ENCODE results near the gene DLX6.

Gene DLX6

DNA sequence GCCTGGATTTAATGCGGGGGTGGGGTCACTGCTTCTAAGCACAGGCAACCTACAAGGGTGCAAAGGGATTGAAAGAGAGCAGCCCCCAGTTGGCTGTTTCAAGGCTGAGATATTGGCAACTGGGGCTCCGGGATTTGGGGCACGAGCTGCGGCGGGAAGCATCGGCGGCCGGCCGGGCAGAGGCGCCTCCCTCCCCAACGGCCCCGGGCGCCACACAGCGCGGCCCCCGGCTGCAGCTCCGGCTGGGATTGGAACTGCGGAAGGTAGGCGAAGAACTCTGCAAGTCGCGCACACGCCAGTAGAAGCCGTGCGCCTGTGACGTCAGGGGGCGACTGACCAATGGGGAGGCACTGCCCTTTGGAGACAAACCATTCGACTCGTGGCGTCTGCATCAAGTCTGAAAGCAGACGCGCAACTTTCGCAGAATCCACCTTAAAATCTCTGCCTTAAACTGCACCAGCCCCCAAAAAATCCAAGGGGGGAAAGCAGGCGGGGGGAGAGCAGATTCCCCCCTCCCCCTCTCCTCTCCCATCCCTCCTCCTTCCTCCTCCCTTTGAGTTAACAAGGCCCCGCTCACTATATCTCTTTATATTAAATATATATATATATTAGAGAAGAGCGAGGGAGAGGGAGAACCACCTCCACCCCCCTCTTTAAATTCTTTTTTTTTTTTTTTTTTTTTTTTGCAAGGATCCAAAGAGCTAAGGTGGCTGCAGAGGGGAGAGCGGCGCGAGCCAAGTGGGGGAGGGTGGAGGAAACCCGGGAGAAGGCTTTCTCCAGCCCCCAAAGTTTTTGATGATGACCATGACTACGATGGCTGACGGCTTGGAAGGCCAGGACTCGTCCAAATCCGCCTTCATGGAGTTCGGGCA, at the start of gene DLX6:
Gene DLX6 (plus strand): TSS at position 371 of the 872 bp plus-strand sequence. CDS start 425 bp downstream, at position 796.
- no peak for DNase-seq (ENCODE audit: extremely low read depth in 1 of 2, low read depth in 1 of 2)

DNA sequence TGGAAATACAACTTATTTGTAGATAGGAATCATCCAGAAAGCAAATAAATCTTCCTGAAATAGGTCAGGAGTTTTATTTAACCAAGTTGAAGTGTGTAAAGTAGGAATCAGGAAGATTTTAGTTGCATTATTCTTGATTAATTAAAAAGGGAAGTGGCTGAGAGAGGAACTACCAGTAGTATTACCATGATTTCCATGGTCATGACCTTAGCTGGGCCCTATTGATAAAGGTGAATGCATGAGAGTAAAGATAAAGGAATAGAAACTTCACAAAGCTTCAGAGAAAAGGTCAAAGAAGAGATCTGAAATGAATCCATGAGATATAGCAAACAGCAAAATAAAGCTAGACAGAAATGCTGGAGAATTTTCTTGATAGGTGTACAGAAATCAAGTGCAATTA, 46.2 kb upstream of the DLX6 start:
- DNase-seq (ENCODE audit: extremely low read depth in 1 of 2, low read depth in 1 of 2), result no peak

DNA sequence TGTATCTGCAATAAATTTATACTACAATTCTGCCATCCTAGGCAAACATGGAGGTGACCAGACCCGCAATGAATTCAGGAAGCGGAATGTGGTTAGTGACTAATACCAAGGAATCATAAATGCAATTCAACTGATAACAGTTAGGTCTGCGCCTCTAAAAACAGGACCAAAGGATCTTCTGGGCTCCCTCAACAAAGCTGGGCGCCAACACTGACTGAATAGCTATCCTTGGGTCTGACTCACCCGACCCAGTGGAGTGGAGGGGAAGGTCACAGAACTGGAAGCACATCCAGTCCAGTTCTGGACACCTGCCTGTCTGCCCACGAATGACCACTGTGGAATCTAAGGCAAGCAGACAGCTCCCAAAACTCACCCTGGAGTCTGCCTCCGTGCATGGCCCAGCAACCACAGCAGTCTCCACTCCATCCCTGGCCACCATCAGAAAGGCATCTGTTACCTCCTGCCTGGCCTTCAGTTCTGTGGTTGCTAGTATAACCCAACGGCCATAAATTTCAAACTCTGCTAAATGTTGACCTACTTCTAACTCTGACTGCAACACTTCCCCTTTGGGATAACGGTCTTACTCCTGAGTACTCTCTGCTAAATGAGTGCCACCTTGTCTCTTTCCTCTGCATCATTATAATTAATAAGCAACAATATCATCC, 43.0 kb upstream of the DLX6 start:
- DNase-seq (ENCODE audit: extremely low read depth in 1 of 2, low read depth in 1 of 2), result no peak

DNA sequence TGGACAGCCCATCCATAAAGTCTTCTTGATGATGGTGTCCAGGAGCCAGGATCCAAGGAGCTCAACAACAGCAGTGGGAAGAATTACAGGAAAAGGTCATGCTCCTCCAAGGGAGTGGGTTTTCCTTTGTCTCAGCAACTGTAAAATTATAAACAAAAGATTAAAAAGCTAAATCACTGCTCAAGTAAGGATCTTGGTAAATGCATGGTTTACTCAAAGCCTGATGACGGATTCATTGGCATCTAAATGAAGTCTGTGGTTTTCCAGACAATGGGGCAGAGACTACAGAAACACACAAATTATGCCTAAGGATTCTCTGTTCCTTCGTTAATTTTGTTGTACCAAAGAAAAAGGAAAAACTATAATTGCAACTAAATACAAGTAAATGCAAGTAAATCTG, 36.4 kb upstream of the DLX6 start:
- DNase-seq (ENCODE audit: extremely low read depth in 1 of 2, low read depth in 1 of 2), result no peak

DNA sequence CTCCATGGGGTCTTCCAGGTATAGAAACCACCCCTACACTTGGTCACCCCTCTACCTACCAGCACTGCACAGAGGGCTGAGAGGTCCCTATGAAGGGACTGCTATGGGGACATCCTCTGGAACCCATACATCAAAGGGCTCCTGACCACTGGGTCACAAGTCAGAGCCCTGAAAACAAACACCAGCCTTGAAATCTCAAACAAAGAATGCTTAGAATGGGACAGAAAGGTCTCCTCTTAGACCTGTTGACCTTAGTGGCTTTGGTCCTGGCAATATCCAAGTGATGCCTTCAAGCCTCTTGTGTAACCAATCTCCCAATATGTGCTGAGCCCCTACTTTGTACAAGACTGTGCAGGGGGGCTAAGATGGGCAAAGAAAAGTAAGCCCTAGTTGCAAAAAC, 34.6 kb upstream of the DLX6 start:
- no peak for DNase-seq (ENCODE audit: extremely low read depth in 1 of 2, low read depth in 1 of 2)

DNA sequence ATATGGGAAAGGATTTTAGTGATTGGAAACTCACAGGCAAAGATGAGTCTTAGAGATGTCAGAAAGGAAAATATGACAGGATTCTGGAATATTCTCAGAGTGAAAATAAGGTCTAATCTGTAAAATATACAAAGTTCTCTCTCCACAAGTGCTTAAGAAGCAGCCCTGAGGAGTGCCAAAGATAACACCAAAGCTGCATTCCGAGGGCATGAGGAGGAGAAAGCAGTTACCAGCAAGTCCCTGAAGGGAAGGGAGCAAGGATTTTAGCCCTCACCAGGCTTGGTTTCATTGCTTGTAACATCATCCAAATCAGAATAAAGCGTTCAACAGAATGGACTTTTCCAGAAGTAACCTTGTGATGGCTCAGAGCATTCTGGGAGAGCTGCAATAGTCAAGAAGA, 31.4 kb upstream of the DLX6 start:
- DNase-seq (ENCODE audit: extremely low read depth in 1 of 2, low read depth in 1 of 2), result no peak

DNA sequence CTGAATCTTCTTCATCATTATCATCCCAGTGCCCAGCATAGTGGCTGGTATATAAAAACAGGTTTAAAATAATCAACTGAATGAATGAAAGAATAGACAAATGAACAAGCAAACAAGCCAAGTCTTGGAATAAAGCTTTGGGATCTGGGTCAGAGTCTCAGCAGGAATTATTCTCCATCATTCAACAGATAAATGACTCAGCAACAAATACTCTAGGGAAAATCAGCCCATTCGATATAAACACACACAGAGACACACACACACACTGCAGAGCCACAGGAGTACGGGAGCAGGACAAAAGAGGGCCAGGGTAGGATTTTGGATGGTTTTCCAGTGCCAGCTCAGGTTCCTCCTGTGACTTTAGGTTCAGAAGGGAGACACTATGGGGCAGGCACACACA, 29.2 kb upstream of the DLX6 start:
- DNase-seq (ENCODE audit: extremely low read depth in 1 of 2, low read depth in 1 of 2), result no peak

DNA sequence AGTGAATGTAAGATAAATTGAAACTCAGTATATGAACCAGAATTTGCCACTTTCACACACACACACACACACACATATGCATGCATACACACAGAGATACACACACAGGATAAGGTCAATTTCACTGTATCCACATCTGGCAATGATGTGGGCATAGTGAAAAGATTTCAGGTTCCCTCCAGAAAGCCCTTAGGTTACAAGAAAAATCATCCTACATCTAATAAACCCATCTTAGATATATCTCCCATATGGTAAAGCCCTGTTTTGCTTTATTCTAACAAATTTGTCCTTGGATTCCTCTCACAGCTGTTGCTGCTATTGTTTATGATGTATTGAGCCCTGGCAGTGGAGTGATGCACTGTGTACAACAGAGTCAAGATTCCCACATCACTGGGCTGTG, 27.9 kb upstream of the DLX6 start:
- no peak for DNase-seq (ENCODE audit: extremely low read depth in 1 of 2, low read depth in 1 of 2)

DNA sequence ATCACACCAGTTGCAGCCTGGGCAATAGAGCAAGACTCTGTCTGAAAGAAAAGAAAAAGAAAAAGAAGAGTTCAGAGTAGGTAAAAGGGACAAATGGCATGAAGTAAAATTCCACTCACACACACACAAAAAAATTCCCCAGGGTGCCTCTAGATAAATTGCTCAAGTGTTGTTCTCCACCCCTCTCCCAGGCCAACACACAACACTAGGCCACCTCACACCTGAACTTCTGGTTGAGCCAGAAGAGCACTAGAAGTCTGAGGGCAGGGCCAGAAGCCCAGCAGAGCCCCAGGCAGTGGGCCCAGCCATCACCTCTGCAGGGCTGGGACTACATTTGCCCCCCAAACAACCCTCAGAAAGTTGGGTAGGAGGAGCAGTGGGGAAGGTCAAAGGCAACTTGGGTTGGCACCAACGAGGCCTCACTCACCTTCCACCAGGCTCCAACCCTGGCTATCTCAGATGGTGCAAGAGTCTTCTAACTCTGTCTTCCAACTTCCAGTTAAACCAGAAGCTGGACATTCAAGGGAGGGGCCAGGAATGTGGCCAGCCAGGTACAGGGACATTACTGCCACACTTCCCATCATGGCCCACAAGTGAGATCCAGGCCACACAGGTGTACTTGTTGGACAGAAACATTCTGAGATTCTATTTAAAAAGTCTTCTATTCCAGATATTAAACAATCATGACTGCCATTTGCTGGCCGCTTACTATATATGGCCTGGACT, 25.6 kb upstream of the DLX6 start:
- no peak for DNase-seq (ENCODE audit: extremely low read depth in 1 of 2, low read depth in 1 of 2)

DNA sequence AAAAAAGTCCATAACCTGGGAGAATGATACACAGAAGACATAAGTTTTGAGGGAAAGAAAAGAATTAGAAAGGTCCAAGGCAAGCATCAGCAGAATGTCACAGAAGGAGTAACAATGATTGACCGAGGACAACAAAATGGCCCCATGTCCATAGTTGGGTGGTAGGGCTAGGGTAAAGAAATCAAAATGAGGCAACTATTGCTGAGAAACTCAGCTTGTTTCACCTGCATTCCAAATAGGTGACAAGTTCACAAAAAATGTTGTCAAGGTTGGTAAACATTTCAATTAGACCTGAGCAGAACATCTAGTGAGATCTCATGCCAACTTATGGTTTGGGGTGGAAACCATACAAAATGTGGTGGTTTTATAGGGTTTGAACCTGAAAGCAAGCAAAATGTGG, 22.8 kb upstream of the DLX6 start:
- DNase-seq (ENCODE audit: extremely low read depth in 1 of 2, low read depth in 1 of 2), result no peak

DNA sequence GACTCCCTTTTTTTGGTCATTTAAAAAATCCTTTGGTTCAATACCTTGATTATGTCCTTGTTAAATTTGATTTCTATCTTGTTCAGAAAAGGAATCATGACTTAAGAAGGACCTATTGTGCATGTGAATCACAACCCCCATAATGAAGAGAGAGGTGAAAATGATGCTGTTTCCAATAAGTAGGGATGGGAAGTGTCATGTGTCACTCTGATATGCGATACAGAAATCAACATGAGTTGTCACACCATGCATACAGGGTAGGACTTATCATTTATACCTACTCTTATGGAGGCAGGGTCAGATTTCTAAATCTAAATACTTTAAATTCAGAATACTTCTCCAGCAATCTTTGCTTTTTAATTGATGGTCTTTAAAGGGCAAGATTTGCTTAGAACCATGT, 19.4 kb upstream of the DLX6 start:
- DNase-seq (ENCODE audit: extremely low read depth in 1 of 2, low read depth in 1 of 2), result no peak

DNA sequence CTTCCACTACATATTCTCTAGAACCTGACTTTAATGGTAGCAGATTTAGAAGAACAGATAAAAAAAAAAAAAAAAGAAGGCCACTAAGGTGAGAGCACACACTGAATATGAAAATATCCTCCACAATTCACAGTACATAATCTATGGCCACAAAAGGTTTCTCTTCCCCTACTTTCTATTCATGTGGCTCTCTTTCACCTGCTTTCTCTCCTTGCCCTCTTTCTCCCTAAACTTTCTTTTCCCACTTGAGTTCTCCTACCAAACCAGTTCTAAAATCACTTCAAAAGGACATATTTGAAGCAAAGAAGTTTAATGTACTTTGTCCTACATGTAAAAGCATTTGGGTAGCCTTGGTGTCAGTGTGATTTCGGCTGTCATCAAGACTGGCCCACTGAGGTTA, 18.5 kb upstream of the DLX6 start:
- DNase-seq (ENCODE audit: extremely low read depth in 1 of 2, low read depth in 1 of 2), result no peak

DNA sequence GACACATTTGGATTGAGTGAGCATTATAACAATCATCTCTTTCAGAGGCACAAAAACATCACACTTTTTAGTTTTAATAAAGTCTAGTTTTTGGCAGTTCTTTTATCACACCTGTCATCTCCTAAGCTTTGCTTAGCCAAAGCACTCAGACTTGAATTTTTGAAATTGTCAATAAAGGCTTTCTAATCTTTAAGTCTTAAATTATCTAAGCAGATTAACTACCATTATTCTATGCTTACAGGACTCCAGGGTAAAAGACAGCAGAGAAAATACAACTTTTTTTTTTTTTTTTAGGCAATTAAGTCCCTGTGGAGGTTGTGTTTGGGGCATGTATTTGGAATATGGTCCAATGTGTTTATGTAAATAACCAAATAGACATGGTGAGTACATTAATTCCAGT, 17.6 kb upstream of the DLX6 start:
- no peak for DNase-seq (ENCODE audit: extremely low read depth in 1 of 2, low read depth in 1 of 2)

DNA sequence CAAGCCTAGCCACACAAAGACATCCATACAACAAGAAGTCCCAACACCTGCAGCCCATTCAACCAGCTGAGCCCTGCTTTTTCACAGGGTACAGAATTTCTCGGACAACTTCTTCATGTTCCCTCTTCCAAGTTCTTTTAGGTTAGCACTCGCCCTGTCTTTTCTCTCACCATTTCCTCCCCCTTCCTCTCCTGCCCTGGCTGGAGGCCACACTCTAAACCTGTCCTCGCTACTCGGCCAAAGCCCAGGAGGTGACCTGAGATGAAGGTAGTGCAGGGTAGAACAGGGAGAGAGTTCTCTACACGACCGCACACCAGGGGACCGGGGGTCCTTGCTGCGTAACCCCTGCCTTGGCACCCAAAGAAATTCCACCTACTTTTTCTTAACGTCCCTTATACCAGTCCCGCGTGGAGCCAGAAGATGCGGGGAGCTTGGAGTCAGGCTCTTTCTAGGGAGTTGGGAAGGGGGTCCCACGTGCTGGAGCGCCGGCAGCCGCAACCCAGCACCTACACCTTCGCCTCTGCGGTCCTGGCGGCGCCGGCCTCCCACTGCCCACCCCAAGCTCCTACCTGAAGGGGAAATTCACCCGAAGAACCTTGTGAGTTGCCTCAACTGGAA, 16.0 kb upstream of the DLX6 start:
- no peak for DNase-seq (ENCODE audit: extremely low read depth in 1 of 2, low read depth in 1 of 2)

DNA sequence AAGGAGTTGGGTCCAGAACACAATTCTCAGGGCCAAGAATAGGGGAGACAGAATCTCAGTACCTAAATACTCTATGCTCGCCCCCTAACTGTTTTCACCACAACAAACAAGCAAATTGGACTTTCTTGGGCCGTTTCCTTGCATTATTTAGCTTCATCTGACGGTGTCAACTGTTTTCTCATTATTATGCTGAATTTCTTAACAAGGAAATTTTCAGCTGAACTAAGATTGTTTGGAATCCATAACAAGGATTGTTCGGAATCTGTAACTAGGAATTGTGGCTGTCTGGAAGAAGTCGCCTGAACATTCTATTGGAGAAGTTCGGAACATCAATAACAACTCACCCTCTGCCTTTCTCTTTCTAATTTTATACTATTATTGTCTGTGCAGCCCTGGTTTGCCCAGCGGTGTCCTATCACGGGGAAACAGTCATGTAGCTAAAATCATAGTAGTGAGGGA, 15.5 kb upstream of the DLX6 start:
- DNase-seq (ENCODE audit: extremely low read depth in 1 of 2, low read depth in 1 of 2), result no peak

DNA sequence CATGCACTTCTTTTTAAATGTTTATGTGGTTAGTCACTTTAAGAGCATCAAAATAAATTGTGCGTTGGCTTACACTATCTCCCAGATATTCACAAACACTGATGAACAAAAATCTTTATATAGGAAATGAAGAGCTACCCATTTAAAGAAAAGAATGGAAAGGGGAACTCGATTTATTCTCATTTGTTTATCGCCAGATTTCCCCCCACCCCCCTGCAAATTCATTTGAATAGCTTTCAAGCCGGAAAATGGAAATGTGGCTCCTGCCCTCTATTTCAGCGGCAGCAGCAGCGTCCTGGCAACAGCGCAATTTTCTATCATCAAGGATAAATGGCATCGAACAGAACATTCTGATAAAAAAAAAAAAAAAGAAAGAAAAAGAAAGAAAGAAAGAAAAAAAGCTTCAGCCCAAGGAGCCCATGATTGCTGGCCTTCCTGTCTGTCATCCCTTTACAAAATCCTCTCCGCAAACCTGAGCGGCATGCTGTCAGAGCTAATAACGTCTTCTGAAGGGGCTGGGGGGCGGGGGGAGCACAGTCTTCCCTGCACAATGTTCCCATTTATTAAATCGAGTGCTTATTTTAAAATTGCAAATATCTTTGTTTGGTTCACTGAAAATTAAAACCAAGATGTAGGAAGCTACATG, 13.7 kb upstream of the DLX6 start:
- no peak for DNase-seq (ENCODE audit: extremely low read depth in 1 of 2, low read depth in 1 of 2)

DNA sequence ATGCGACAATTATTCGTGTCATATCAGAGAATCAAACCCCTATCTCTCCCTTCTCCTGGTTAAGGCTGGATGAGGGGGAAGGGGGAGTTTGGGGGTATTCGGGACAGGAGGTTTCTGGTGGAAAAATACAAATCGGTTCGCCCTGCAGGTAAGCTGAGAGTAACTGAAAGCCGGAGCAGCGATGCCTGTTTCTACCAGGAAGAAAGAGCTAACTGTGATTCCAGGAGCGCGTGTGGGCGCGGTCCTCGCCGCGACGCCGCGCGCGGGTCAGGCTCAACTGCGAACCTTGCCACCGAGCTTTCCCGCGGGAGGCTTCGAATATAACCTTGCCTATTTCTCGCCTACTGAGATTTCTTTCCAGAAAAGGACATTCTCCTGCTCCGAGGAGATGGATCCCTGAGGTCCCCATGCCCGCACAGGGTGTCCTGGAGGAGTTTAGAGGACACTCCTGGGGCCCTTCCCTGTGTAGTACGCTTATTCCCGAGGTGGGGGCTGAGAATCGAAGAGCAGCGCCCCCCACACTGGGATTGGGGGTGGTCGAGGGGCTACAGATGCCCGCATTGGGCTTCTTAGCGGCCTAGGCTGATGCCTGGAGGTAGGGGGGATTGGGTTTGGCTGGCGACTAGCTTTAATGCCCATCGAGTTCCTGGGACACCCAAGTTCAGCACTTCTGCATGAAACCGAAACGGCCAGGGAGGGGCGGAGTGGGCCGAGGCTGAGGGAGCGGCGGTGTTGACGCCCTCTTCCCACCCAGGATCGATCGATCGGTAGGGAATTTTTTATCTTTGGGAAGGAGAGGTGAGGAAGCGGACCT, 13.0 kb upstream of the DLX6 start:
- no peak for DNase-seq (ENCODE audit: extremely low read depth in 1 of 2, low read depth in 1 of 2)

DNA sequence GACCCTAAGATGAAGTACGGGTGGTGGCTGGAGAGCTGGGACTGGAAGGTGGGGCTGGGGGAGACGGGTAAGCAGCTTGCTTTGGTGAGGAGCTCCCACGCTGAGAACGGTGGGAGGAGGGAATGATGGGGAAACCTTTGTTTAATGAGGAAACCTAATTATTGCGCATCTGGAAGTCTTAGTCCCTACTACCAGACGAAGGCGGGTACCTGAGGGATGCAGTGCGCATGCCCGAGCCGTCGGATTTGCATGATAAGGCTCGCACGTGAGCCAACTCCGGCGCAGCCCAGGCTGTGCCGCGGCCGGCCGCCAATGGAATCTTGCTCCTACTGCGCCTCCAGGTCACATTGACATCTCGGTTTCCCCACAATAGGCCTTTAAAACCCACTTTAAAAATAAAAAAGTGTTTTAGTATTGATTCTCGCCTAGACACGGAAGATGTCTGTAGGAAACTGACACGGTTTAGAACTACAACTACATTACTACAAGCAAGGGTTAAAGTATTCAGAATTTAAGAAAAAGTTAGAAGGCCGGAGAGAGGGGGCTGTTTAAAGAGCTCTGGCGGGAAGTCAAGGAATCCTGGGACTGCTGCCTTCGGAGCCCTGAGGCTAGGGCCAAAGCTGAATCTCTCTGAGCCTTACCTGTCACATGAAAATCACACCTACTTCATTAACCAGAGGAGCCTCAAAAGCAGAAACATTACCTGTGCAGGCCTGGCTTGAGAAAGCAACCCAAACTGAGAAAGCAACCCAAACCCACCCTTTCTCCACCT, 12.1 kb upstream of the DLX6 start:
- no peak for DNase-seq (ENCODE audit: extremely low read depth in 1 of 2, low read depth in 1 of 2)

DNA sequence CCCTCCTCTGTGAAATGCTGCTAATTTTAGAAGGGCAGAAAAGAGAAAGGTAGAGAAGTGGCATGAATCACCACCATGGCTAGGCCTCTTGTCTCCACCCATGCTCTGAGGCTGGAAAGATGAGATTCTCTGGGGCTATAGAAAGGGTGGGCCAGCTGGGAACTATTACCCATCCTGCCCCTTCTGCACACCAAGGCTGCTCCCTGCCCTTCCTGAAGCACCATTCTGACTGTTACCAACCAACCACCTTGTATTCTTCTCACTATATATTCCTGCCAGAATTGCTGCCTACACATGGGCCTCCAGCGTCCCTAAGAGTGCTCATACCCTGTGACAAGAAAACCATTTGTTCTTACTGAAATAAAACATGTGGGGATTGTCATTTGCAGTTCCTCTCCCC, 11.4 kb upstream of the DLX6 start:
- no peak for DNase-seq (ENCODE audit: extremely low read depth in 1 of 2, low read depth in 1 of 2)
